A673 (cell line): ENCODE results near the gene GAPVD1. TPM values are rescaled to one million over a fixed set of nuclear protein-coding genes. Genes with fewer than 3 reads are reported as not detected.

Source experiments
- BruUV-seq: library from RNA; stranded (reverse); fragments of 400-500 nt; replicated peaks from 2 replicates; lab custom pipeline; 2021; lab: Mats Ljungman, UMichigan
- CTCF ChIA-PET: fragments of 300-600 bp; sonication (Branson Sonifier 250); formaldehyde crosslinking; loops from one replicate; lab custom pipeline; 2022; ENCODE audit warnings: antibody characterized with exemption; lab: Charles Lee
- POLR2A ChIA-PET: fragments of 300-600 bp; sonication (Branson Sonifier 250); formaldehyde crosslinking; loops from one replicate; lab custom pipeline; 2022; ENCODE audit warnings: antibody characterized with exemption; ENCODE audit not compliant: low non-redundant PET; lab: Charles Lee
- DNase-seq: peaks from one replicate; pipeline ENCODE4 v3.0.0-alpha.2; 2015; ENCODE audit warnings: low spot score
- H3K27ac ChIP-seq: fragments of 200-600 bp; sonication (generic); 2 replicates; pipeline ENCODE4 v1.5.1; 2016; ENCODE audit warnings: mixed run types, low read depth, mild to moderate bottlenecking, mixed read lengths, antibody characterized with exemption, low read length; ENCODE audit not compliant: poor library complexity, severe bottlenecking
- H3K27me3 ChIP-seq: fragments of 200-600 bp; sonication (generic); replicated peaks from 2 replicates; pipeline ENCODE4 v1.6.1; 2017; ENCODE audit warnings: mixed run types, low read depth, mild to moderate bottlenecking, mixed read lengths, antibody characterized with exemption, low read length; ENCODE audit not compliant: insufficient read depth, poor library complexity
- H3K36me3 ChIP-seq: fragments of 200-600 bp; sonication (generic); 2 replicates; pipeline ENCODE4 v1.6.1; 2016; ENCODE audit warnings: mixed run types, mild to moderate bottlenecking, mixed read lengths, antibody characterized with exemption, low read length; ENCODE audit not compliant: insufficient read depth, poor library complexity, severe bottlenecking
- H3K4me1 ChIP-seq: fragments of 200-600 bp; sonication (generic); 2 replicates; pipeline ENCODE4 v1.6.1; 2017; ENCODE audit warnings: mixed run types, mild to moderate bottlenecking, mixed read lengths, antibody characterized with exemption, low read length; ENCODE audit not compliant: insufficient read depth, poor library complexity, severe bottlenecking
- H3K4me3 ChIP-seq: fragments of 200-600 bp; sonication (generic); 2 replicates; pipeline ENCODE4 v1.5.1; 2016; ENCODE audit warnings: low read depth, mixed run types, mild to moderate bottlenecking, mixed read lengths, low read length; ENCODE audit not compliant: poor library complexity, severe bottlenecking
- H3K9me3 ChIP-seq: fragments of 200-600 bp; sonication (generic); 2 replicates; pipeline ENCODE4 v1.6.1; 2016; ENCODE audit warnings: mixed run types, low read depth, mild to moderate bottlenecking, mixed read lengths, antibody characterized with exemption, low read length; ENCODE audit not compliant: poor library complexity, severe bottlenecking
- CTCF ChIP-seq: fragments of 300-800, 200-600 bp; sonication (generic); conservative IDR thresholded peaks from 2 replicates; pipeline ENCODE4 v1.5.1; 2017; ENCODE audit warnings: low read depth, mild to moderate bottlenecking, antibody characterized with exemption, low read length, moderate library complexity, mixed read lengths
- EZH2 ChIP-seq: fragments of 200-600 bp; sonication (generic); IDR thresholded peaks from 2 replicates; pipeline ENCODE4 v1.6.1; 2017; ENCODE audit warnings: borderline replicate concordance, low read depth, mild to moderate bottlenecking, mixed read lengths, antibody characterized with exemption, low read length; ENCODE audit not compliant: poor library complexity, severe bottlenecking
- intact Hi-C: fragments of 100-400 bp; cut with micrococcal nuclease; formaldehyde crosslinking; loops from one replicate; pipeline ENCODE4 v1.10.0; 2022; ENCODE audit not compliant: unreplicated experiment
- total RNA-seq: library from RNA; stranded (reverse); gene quantifications from 2 replicates; pipeline ENCODE4 v1.2.3, GENCODE V29; 2021

GAPVD1 gene
- total RNA-seq, 1 experiment from 2014 or later, result 55.3 TPM

GRCh38 chr9:125374443-125375309 is 113.0 kb downstream of the GAPVD1 start:
- H3K4me3 ChIP-seq, result peak overlapping the region; percentile 24
- no peaks in the 10 kb centered on the region for H3K36me3 ChIP-seq
- no peaks in the 10 kb centered on the region for H3K9me3 ChIP-seq
- DNase-seq, result peak; percentile 89
- intact Hi-C loops, result loop anchor here (2.0 to 10.0 kb wide), 3 partner anchors 117 to 600 kb away; partner anchors contain the start of gene WDR38
- ChIA-PET CTCF (no interaction called here), POLR2A (no interaction called here)
- peaks cover 10% of the 10 kb centered on the region for H3K4me1 ChIP-seq
- no peaks in the 10 kb centered on the region for H3K27me3 ChIP-seq
- TF ChIP-seq CTCF (peak; percentile 79), EZH2 (no peak)
- no peak overlapping the region for H3K27ac ChIP-seq
- BruUV-seq, result no TSS peak

- ChIA-PET CTCF (no interaction called here), POLR2A (no interaction called here)
- no peak for DNase-seq
- Histone ChIP-seq H3K4me1 (peaks cover 6% of the 10 kb centered on the region), H3K36me3 (no peaks in the 10 kb centered on the region), H3K27ac (no peak overlapping the region), H3K9me3 (no peaks in the 10 kb centered on the region), H3K27me3 (no peaks in the 10 kb centered on the region), H3K4me3 (no peak overlapping the region)
- no TSS peak for BruUV-seq
- TF ChIP-seq EZH2 (no peak), CTCF (no peak)
- intact Hi-C loops, result loop anchor here (2.0 to 10.0 kb wide), 2 partner anchors 521 to 601 kb away; partner anchors contain the start of gene WDR38
These were observed 114.2 kb downstream of the GAPVD1 start for GRCh38 chr9:125375820-125376219.

GRCh38 chr9:125376261-125377226 is 114.9 kb downstream of the GAPVD1 start:
- BruUV-seq, result no TSS peak
- no peaks in the 10 kb centered on the region for H3K9me3 ChIP-seq
- H3K36me3 ChIP-seq, result no peaks in the 10 kb centered on the region
- ChIA-PET POLR2A (no interaction called here), CTCF (no interaction called here)
- peaks cover 5% of the 10 kb centered on the region for H3K4me1 ChIP-seq
- intact Hi-C loops, result loop anchor here (10.0 kb wide), 1 partner anchor 522 kb away; the partner anchor contains the start of gene WDR38
- no peak overlapping the region for H3K4me3 ChIP-seq
- no peak for TF ChIP-seq EZH2
- no peak for TF ChIP-seq CTCF
- DNase-seq, result no peak
- H3K27me3 ChIP-seq, result no peaks in the 10 kb centered on the region
- H3K27ac ChIP-seq, result no peak overlapping the region
